HCT116 (cell line): Measurements from ENCODE around the gene ZBTB7C.

ENCODE experiments used
- CTCF ChIP-seq, 3 experiments: fragments of 200-600 bp in 1 of 3; sonication (generic) in 1 of 3; IDR thresholded peaks in 2 of 3; conservative IDR thresholded peaks in 1 of 3; 2 replicates each; pipeline ENCODE4 v1.5.1; 2012 to 2017; ENCODE audit warnings: low read depth in 2 of 3, low read length in 2 of 3, antibody characterized with exemption in 1 of 3, borderline replicate concordance in 1 of 3, control low read depth in 1 of 3, mild to moderate bottlenecking in 1 of 3, mixed read lengths in 1 of 3, mixed run types in 1 of 3, moderate library complexity in 1 of 3; ENCODE audit not compliant: insufficient read depth in 1 of 3
- EGR1 ChIP-seq: IDR thresholded peaks from 2 replicates; pipeline ENCODE4 v1.6.1; 2012; ENCODE audit warnings: low read depth
- EZH2 ChIP-seq: fragments of 200-600 bp; sonication (generic); IDR thresholded peaks from 2 replicates; pipeline ENCODE4 v1.6.1; 2017; ENCODE audit warnings: antibody characterized with exemption, mixed run types
- JUND ChIP-seq: IDR thresholded peaks from 2 replicates; pipeline ENCODE4 v1.6.1; 2012
- POLR2AphosphoS5 ChIP-seq: IDR thresholded peaks from 2 replicates; pipeline ENCODE4 v1.6.1; 2011; ENCODE audit warnings: mild to moderate bottlenecking, low read depth, low read length, moderate library complexity
- REST ChIP-seq: IDR thresholded peaks from 2 replicates; pipeline ENCODE4 v1.6.1; 2012; ENCODE audit warnings: low read depth
- SP1 ChIP-seq: IDR thresholded peaks from 2 replicates; pipeline ENCODE4 v1.6.1; 2012; ENCODE audit warnings: low read depth
- TCF7L2 ChIP-seq: IDR thresholded peaks from 2 replicates; pipeline ENCODE4 v1.7.0; 2011; ENCODE audit warnings: borderline replicate concordance, inconsistent platforms; ENCODE audit not compliant: insufficient read depth, insufficient read length; ENCODE audit errors: extremely low read depth
- YY1 ChIP-seq: IDR thresholded peaks from 2 replicates; pipeline ENCODE4 v1.6.1; 2011; ENCODE audit warnings: low read length, low read depth, moderate library complexity, mild to moderate bottlenecking; ENCODE audit not compliant: insufficient replicate concordance; ENCODE audit errors: extremely low read depth
- ZBTB33 ChIP-seq: IDR thresholded peaks from 2 replicates; pipeline ENCODE4 v1.6.1; 2011; ENCODE audit warnings: mild to moderate bottlenecking, low read length, moderate library complexity; ENCODE audit not compliant: insufficient replicate concordance; ENCODE audit errors: extremely low read depth
- ZFX ChIP-seq: fragments of 450-650 bp; IDR thresholded peaks from 2 replicates; pipeline ENCODE4 v1.6.1; 2017

GRCh38 chr18:48122816-48123215 is 286.4 kb downstream of the ZBTB7C start:
- no peak for TF ChIP-seq CTCF (IDR thresholded peaks at IDR 0.05 in 2 of 3, conservative IDR thresholded peaks at IDR 0.05 in 1 of 3; ENCODE audit: borderline replicate concordance in 1 of 3, insufficient read depth in 1 of 3, low read depth in 2 of 3, low read length in 2 of 3)
- no peak for TF ChIP-seq POLR2AphosphoS5
- TF ChIP-seq EZH2 = no peak
- TF ChIP-seq ZBTB33 = no peak
- TF ChIP-seq REST = no peak
- no peak for TF ChIP-seq SP1
- TF ChIP-seq TCF7L2 = no peak
- TF ChIP-seq EGR1 = no peak
- no peak for TF ChIP-seq JUND
- TF ChIP-seq YY1 = no peak
- no peak for TF ChIP-seq ZFX
